IPS-18a (cell line): ENCODE measurements around the gene SLC25A39.

Experiments
- H3K27ac ChIP-seq: one replicate; pipeline ENCODE4 v1.5.1; 2013; ENCODE audit warnings: low read length
- H3K27me3 ChIP-seq: one replicate; pipeline ENCODE4 v1.6.1; 2013; ENCODE audit warnings: mild to moderate bottlenecking, low read length; ENCODE audit not compliant: control insufficient read depth, insufficient read depth
- H3K36me3 ChIP-seq: one replicate; pipeline ENCODE4 v1.6.1; 2013; ENCODE audit warnings: low read depth, low read length; ENCODE audit not compliant: control insufficient read depth
- H3K4me1 ChIP-seq: one replicate; pipeline ENCODE4 v1.6.1; 2013; ENCODE audit warnings: low read depth, low read length; ENCODE audit not compliant: control insufficient read depth
- H3K4me3 ChIP-seq: one replicate; pipeline ENCODE4 v1.5.1; 2013; ENCODE audit warnings: low read length
- H3K9ac ChIP-seq: one replicate; pipeline ENCODE4 v1.6.1; 2013; ENCODE audit warnings: mild to moderate bottlenecking, low read length, moderate library complexity
- H3K9me3 ChIP-seq: one replicate; pipeline ENCODE4 v1.6.1; 2013; ENCODE audit warnings: low read depth, low read length; ENCODE audit not compliant: control insufficient read depth

The SLC25A39 gene

DNA sequence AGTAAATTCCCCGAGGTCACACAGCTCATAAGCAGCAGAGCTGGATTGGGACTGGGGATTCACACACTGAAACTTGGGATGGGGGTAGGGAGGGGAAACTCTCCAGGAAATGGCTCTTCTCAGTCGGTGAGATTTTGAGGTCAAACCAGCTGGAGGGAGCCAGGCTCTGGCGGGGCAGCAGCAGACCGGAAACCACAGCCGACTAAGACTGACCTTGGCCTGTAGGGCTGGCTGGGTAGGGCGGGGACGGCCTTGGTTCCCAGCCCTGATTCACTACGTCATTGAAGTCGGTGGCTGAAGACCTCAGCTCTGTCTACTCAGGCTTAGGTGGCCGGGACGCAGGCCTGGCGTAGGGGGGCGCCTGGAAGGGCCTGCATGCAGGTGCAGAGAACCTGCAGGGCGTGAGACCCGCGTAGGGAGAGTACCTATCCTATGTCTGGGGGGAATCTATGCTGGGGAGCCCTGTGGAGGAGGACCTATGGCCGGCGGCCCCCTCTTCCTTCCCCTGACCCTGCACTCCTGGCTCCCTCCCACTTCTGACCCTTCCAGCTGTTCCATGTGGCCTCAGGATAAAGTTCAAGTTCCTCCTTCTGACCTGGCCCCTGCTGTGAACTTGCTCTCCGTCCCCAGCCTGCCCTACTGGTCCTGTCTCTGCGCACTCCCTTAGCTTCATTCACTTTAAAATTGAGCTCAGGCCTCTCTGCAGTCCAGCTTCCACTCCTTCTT lies 44.8 kb downstream of the SLC25A39 start:
- Histone ChIP-seq H3K9me3 (no peaks in the 10 kb centered on the region), H3K36me3 (no peaks in the 10 kb centered on the region), H3K9ac (no peak overlapping the region), H3K27me3 (no peaks in the 10 kb centered on the region), H3K4me1 (peaks cover 9% of the 10 kb centered on the region), H3K4me3 (no peak overlapping the region), H3K27ac (no peak overlapping the region)

DNA sequence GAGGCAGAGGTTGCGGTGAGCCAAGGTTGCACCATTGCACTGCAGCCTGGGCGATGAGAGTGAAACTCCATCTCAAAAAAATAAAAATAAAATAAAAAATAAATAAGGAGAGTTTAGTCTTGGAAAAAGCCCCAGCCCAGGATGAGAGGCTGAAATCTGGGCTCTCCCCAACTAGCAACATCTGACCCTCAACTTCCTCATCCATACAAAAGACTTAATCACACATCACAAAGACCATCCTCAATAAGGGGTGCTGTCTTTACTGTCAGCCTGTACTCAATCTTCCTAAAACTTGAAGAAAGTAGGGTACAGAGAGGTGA lies 45.3 kb downstream of the SLC25A39 start:
- H3K4me1 ChIP-seq, result peaks cover 9% of the 10 kb centered on the region
- no peaks in the 10 kb centered on the region for H3K9me3 ChIP-seq
- no peak overlapping the region for H3K4me3 ChIP-seq
- no peaks in the 10 kb centered on the region for H3K36me3 ChIP-seq
- H3K27me3 ChIP-seq, result no peaks in the 10 kb centered on the region
- H3K27ac ChIP-seq, result no peak overlapping the region
- H3K9ac ChIP-seq, result no peak overlapping the region

DNA sequence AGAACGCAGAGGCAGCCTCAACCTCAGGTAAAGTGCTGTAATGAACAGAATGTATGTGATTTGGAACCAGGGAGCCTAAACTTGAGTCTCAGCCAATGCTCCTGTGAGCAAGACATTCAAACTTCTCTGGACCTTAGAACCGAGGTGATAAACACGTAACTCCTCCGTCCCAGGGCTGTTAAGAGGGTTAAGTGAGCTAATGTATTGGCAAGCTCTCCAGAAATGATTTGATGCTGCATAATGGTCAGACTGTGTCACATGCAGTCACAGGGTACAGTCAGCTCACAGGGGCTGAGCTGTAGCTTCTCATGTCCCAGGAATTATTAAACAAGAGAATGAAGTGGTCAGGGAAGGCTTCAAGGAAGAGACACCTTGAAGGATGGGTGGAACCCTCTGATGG lies 46.6 kb downstream of the SLC25A39 start:
- Histone ChIP-seq H3K4me3 (no peak overlapping the region), H3K4me1 (peaks cover 9% of the 10 kb centered on the region), H3K9me3 (no peaks in the 10 kb centered on the region), H3K27me3 (no peaks in the 10 kb centered on the region), H3K27ac (no peak overlapping the region), H3K9ac (no peak overlapping the region), H3K36me3 (no peaks in the 10 kb centered on the region)

DNA sequence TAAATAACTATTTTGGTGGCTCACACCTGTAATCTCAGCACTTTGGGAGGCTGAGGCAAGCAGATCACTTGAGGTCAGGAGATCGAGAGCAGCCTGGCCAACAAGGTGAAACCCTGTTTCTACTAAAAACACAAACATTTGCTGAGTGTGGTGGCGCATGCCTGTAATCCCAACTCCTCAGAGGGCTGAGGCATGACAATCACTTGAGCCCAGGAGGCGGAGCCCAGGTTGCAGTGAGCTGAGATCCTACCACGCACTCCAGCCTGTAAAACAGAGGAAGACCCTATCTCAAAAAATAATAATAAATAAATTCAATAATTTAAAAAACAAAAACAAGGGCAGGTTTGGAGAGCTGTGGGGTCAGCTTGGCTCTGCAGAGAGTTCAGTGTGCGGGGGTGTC lies 51.0 kb downstream of the SLC25A39 start:
- Histone ChIP-seq H3K9ac (no peak overlapping the region), H3K36me3 (no peaks in the 10 kb centered on the region), H3K4me3 (no peak overlapping the region), H3K27me3 (no peaks in the 10 kb centered on the region), H3K4me1 (no peaks in the 10 kb centered on the region), H3K27ac (no peak overlapping the region), H3K9me3 (no peaks in the 10 kb centered on the region)

DNA sequence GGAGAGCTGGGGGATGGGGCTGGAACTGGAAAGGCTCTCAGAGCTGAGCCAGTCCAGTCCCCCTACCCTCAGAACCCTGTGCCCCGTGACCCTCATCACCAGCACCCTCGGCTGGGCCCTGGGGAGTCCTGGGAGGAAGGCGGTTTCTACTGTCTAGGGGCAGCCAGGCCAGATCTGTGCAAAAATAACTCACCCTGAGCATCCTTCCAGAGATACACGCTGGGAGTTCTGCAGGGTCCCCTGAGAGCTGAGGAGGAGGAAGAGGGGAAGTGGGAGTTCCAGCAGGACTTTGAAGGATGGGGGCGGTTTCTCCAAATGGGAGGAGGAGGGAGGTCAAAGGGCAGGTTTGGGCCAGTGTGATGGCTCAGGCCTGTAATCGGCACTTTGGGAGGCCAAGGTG lies 51.7 kb downstream of the SLC25A39 start:
- no peaks in the 10 kb centered on the region for H3K27me3 ChIP-seq
- no peaks in the 10 kb centered on the region for H3K9me3 ChIP-seq
- no peak overlapping the region for H3K9ac ChIP-seq
- H3K4me3 ChIP-seq, result no peak overlapping the region
- H3K4me1 ChIP-seq, result no peaks in the 10 kb centered on the region
- no peaks in the 10 kb centered on the region for H3K36me3 ChIP-seq
- H3K27ac ChIP-seq, result no peak overlapping the region

DNA sequence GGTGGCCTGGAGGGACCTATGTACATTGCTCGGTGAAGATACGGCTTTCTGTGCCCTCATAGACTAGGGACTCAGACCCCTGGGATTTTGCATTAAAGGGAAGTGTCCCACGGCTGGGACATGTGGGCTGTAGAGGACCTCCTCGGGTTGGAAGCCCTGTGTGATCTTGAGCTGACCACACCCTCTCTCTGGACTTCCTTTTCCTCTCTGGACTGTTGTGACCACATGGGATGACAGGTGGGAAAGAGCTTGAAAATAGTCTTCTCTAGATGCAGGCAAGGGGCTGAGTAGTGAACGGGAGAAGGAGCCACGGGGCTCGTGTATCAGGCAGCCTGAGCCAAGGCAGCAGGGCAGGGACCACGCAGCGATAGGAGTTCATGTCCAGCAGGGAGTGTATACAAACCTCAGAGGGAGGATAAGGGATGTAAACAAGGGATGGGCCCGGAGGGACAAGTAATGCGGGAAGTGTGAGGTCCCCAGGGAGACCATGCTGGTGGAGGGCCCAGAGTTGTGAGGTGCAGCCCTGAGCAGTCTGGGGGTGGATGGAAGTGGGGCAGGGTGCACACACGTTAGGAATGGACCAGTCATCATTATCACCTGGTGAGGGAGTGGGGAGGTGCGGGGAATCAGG lies 52.2 kb downstream of the SLC25A39 start:
- no peaks in the 10 kb centered on the region for H3K4me1 ChIP-seq
- H3K27ac ChIP-seq, result no peak overlapping the region
- H3K27me3 ChIP-seq, result no peaks in the 10 kb centered on the region
- no peak overlapping the region for H3K9ac ChIP-seq
- no peak overlapping the region for H3K4me3 ChIP-seq
- H3K36me3 ChIP-seq, result no peaks in the 10 kb centered on the region
- H3K9me3 ChIP-seq, result no peaks in the 10 kb centered on the region
